PFSK-1 (cell line): ENCODE results near the gene MISP.

ENCODE experiments used
- FOXP2 ChIP-seq: optimal IDR thresholded peaks from 2 replicates; pipeline ENCODE3; 2011; ENCODE audit warnings: borderline replicate concordance, control low read depth, inconsistent platforms; ENCODE audit not compliant: insufficient read depth; ENCODE audit errors: extremely low read length, extremely low read depth
- POLR2AphosphoS5 ChIP-seq: IDR thresholded peaks from 2 replicates; pipeline ENCODE4 v1.6.1; 2012; ENCODE audit warnings: low read depth, mild to moderate bottlenecking, control low read depth, low read length, moderate library complexity
- SIN3A ChIP-seq: IDR thresholded peaks from 2 replicates; pipeline ENCODE4 v1.6.1; 2012; ENCODE audit warnings: mild to moderate bottlenecking, low read length, moderate library complexity, borderline replicate concordance; ENCODE audit not compliant: insufficient read depth
- TAF1 ChIP-seq: IDR thresholded peaks from 2 replicates; pipeline ENCODE4 v1.6.1; 2012; ENCODE audit warnings: low read length, control low read depth, borderline replicate concordance; ENCODE audit not compliant: insufficient read depth
- TF ChIP-seq, protein P1 (sequence below), 2 experiments: IDR thresholded peaks; 2 replicates each; pipeline versions ENCODE4 v1.6.1 to v1.8.0; 2011 to 2012; ENCODE audit warnings: low read depth in 2 of 2, low read length in 2 of 2, control low read depth in 1 of 2, inconsistent platforms in 1 of 2, mild to moderate bottlenecking in 1 of 2, moderate library complexity in 1 of 2; ENCODE audit not compliant: insufficient read depth in 1 of 2

Gene MISP

DNA sequence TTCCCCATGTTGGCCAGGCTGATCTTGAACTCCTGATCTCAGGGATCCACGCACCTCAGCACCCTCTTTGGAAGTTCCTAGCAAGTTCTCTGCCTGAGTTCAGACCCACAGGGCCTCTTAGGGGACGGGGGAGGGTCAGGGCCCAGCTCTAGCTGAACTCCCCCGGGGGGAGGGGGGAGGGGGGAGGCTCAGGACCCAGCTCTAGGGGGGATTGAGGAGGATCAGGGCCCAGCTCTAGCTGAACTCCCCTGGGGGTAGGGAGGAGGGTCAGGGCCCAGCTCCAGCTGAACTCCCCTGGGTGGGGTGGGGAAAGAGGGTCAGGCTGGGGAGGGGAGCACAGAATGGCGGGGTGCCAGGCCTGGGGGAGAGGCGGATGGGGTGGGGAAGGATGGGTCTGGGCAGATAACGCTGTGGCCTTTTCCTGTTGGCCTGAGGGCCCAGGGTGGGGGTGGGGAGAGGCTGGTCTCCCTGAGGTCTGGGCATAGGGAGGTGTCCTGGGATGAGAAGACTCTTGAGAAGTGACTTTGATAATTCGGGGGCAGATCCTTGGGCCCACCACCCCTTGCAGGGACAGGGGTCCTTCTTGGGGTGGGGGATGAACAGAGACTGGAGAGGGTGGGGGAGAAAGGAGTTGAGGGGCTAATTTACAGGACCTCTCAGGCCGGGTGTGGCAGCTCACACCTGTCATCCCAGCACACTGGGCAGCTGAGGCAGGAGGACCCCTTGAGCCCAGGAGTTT, 40.8 kb downstream of the MISP start:
- TF ChIP-seq POLR2AphosphoS5 (no peak), FOXP2 (no peak), SIN3A (no peak), TAF1 (no peak)
- TF ChIP-seq, protein P1, sequence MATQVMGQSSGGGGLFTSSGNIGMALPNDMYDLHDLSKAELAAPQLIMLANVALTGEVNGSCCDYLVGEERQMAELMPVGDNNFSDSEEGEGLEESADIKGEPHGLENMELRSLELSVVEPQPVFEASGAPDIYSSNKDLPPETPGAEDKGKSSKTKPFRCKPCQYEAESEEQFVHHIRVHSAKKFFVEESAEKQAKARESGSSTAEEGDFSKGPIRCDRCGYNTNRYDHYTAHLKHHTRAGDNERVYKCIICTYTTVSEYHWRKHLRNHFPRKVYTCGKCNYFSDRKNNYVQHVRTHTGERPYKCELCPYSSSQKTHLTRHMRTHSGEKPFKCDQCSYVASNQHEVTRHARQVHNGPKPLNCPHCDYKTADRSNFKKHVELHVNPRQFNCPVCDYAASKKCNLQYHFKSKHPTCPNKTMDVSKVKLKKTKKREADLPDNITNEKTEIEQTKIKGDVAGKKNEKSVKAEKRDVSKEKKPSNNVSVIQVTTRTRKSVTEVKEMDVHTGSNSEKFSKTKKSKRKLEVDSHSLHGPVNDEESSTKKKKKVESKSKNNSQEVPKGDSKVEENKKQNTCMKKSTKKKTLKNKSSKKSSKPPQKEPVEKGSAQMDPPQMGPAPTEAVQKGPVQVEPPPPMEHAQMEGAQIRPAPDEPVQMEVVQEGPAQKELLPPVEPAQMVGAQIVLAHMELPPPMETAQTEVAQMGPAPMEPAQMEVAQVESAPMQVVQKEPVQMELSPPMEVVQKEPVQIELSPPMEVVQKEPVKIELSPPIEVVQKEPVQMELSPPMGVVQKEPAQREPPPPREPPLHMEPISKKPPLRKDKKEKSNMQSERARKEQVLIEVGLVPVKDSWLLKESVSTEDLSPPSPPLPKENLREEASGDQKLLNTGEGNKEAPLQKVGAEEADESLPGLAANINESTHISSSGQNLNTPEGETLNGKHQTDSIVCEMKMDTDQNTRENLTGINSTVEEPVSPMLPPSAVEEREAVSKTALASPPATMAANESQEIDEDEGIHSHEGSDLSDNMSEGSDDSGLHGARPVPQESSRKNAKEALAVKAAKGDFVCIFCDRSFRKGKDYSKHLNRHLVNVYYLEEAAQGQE (IDR thresholded peaks at IDR 0.05; ENCODE audit: insufficient read depth in 1 of 2, low read depth in 2 of 2, low read length in 2 of 2), result no peak

DNA sequence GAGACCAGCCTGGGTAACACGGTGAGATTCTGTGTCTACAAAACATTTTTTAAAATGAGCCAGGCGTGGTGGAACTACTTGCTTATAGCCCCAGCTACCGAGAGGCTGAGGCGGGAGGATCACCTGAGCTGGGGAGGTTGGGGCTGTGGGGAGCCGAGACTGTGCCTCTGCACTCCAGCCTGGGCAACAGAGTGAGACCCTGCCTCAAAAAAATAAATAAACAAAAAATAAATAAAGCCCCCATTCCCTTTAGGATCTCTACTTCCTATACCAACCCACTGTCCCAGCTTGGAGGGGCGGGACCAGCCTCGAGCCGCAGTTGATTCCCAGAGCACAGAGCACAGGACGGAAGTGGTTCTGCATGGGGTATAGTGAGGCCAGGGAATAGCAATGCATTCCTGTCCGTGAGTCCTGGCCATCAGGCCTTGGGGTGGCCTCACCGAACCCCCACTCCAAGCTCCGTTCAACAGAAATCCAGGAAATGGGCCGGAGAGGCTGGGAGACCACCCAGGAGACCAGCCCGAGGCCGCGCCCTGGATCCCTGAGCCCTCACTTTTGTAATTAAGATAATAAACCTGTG, 41.5 kb downstream of the MISP start:
- TF ChIP-seq TAF1 (no peak), FOXP2 (no peak), POLR2AphosphoS5 (no peak), SIN3A (no peak)
- TF ChIP-seq, protein P1 (IDR thresholded peaks at IDR 0.05; ENCODE audit: insufficient read depth in 1 of 2, low read depth in 2 of 2, low read length in 2 of 2), result no peak

DNA sequence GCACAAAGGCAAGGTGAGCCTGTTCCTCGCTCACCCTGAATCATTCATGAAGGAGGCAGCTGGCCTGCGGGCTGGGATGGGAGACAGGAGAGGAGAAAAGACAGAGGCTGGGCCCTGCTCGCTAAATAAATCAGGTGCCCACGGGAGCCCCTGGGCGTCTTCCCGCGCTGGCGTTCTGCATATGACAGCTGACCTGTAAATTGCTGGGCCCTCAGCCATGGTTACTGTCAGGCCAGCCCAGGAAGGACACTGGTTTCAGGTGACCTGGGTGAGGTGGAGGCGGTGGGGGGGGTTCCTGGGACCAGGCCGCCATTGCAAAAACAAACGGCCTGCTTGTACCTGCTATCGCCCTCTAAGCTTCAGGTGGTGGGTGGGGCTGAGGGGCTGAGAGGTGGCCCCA, 42.9 kb downstream of the MISP start:
- no peak for TF ChIP-seq POLR2AphosphoS5
- TF ChIP-seq, protein P1 (IDR thresholded peaks at IDR 0.05; ENCODE audit: insufficient read depth in 1 of 2, low read depth in 2 of 2, low read length in 2 of 2), result no peak
- no peak for TF ChIP-seq TAF1
- no peak for TF ChIP-seq FOXP2
- no peak for TF ChIP-seq SIN3A

DNA sequence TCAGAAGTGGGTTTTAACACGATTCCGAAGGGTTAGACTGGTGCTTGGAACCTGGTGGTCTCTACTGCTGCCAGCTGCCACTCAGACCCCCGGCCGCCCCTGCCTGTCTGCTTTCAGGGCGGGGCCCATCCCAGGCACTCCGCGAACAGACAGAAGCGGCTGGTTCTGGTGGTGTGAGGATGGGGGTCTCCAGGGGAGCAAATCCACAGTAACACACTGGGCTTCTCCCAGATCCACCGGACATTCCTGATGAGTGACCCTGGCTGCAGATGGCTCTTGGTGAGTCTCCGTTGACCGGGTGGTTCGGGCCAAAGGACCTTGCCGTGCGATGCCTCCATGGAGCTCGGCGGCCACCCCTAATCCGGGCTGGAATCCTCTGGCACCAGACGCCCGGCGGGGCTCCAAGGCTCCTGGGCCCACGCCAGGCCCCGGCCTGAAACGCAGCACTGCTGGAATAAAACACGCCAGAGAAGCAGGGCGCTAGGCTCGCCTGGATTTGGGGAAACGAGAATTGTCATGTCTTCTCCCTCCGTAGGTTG, 44.2 kb downstream of the MISP start:
- TF ChIP-seq POLR2AphosphoS5 (no peak), TAF1 (no peak), FOXP2 (no peak), SIN3A (no peak)
- TF ChIP-seq, protein P1 (IDR thresholded peaks at IDR 0.05; ENCODE audit: insufficient read depth in 1 of 2, low read depth in 2 of 2, low read length in 2 of 2), result no peak
